ENCODE results near the gene RIPOR1. TPM values are rescaled to one million over a fixed set of nuclear protein-coding genes. Genes with fewer than 3 reads are reported as not detected.
A peak's percentile ranks its signal among the peaks of the same experiment; 100 is the strongest.
"Not testable (repeated sequence)": the region's sequence is repeated elsewhere in the genome, so short reads cannot be mapped to it uniquely, and the experiment has no call there.

The RIPOR1 gene
- total RNA-seq, 1 donor from 2014 or later = 191 TPM

GRCh38 chr16:67482233-67482924, 46.2 kb upstream of the RIPOR1 start:
- H3K36me3 Mint-ChIP-seq (ENCODE audit: unreplicated experiment) = no peaks in the 10 kb centered on the region
- no peak overlapping the region for H3K27ac Mint-ChIP-seq (ENCODE audit: unreplicated experiment)
- no peak for DNase-seq
- peaks cover 2% of the 10 kb centered on the region for H3K27me3 Mint-ChIP-seq (ENCODE audit: unreplicated experiment)
- H3K4me1 Mint-ChIP-seq (ENCODE audit: low read depth, unreplicated experiment) = peaks cover 7% of the 10 kb centered on the region
- peaks cover 3% of the 10 kb centered on the region for H3K9me3 Mint-ChIP-seq (ENCODE audit: unreplicated experiment)
- no peak for TF ChIP-seq CTCF (IDR thresholded peaks at IDR 0.05; ENCODE audit: partially characterized antibody, unreplicated experiment)
- H3K4me3 Mint-ChIP-seq (ENCODE audit: unreplicated experiment) = peak overlapping the region; percentile 93

- Mint-ChIP-seq H3K27me3 (ENCODE audit: unreplicated experiment) (peaks cover 2% of the 10 kb centered on the region), H3K36me3 (ENCODE audit: unreplicated experiment) (no peaks in the 10 kb centered on the region), H3K27ac (ENCODE audit: unreplicated experiment) (no peak within 1 kb of the TSS), H3K4me3 (ENCODE audit: unreplicated experiment) (no peak within 1 kb of the TSS), H3K4me1 (ENCODE audit: low read depth, unreplicated experiment) (peaks cover 7% of the 10 kb centered on the region), H3K9me3 (ENCODE audit: unreplicated experiment) (peaks cover 3% of the 10 kb centered on the region)
- TF ChIP-seq CTCF (IDR thresholded peaks at IDR 0.05; ENCODE audit: partially characterized antibody, unreplicated experiment) = no peak
- no peak for DNase-seq
Observed at GRCh38 chr16:67483150-67483549, 45.5 kb upstream of the RIPOR1 start, which contains the start of gene AGRP. TSS of gene AGRP (minus strand) at chr16:67483547. CDS start at chr16:67483398, 149 bp downstream.

GRCh38 chr16:67483731-67484525, 44.7 kb upstream of the RIPOR1 start:
- Mint-ChIP-seq H3K4me3 (ENCODE audit: unreplicated experiment) (no peak overlapping the region), H3K9me3 (ENCODE audit: unreplicated experiment) (peaks cover 3% of the 10 kb centered on the region), H3K4me1 (ENCODE audit: low read depth, unreplicated experiment) (peaks cover 6% of the 10 kb centered on the region), H3K27me3 (ENCODE audit: unreplicated experiment) (peaks cover 2% of the 10 kb centered on the region), H3K27ac (ENCODE audit: unreplicated experiment) (no peak overlapping the region), H3K36me3 (ENCODE audit: unreplicated experiment) (no peaks in the 10 kb centered on the region)
- TF ChIP-seq CTCF (IDR thresholded peaks at IDR 0.05; ENCODE audit: partially characterized antibody, unreplicated experiment) = no peak
- no peak for DNase-seq

GRCh38 chr16:67486805-67487204, 41.8 kb upstream of the RIPOR1 start:
- H3K27me3 Mint-ChIP-seq (ENCODE audit: unreplicated experiment) = peaks cover 4% of the 10 kb centered on the region
- no peak for TF ChIP-seq CTCF (IDR thresholded peaks at IDR 0.05; ENCODE audit: partially characterized antibody, unreplicated experiment)

GRCh38 chr16:67487561-67487960, 41.1 kb upstream of the RIPOR1 start:
- not testable (repeated sequence) for H3K27me3 Mint-ChIP-seq (ENCODE audit: unreplicated experiment); H3K4me1 Mint-ChIP-seq (ENCODE audit: low read depth, unreplicated experiment); H3K27ac Mint-ChIP-seq (ENCODE audit: unreplicated experiment); H3K4me3 Mint-ChIP-seq (ENCODE audit: unreplicated experiment); H3K36me3 Mint-ChIP-seq (ENCODE audit: unreplicated experiment); DNase-seq; H3K9me3 Mint-ChIP-seq (ENCODE audit: unreplicated experiment)

More at GRCh38 chr16:67486805-67487204, 41.8 kb upstream of the RIPOR1 start:
- Mint-ChIP-seq H3K36me3 (ENCODE audit: unreplicated experiment) (peaks cover 6% of the 10 kb centered on the region), H3K4me3 (ENCODE audit: unreplicated experiment) (no peak overlapping the region), H3K4me1 (ENCODE audit: low read depth, unreplicated experiment) (peaks cover 7% of the 10 kb centered on the region), H3K9me3 (ENCODE audit: unreplicated experiment) (no peaks in the 10 kb centered on the region), H3K27ac (ENCODE audit: unreplicated experiment) (no peak overlapping the region)
- no peak for DNase-seq

Measured in glutamatergic neuron (in vitro differentiated cells).